GM21825 (cell line): ENCODE results near the gene TMEM259.

Source experiments
- ATAC-seq: cut with Tn5 transposase; IDR thresholded peaks from one replicate; pipeline ENCODE4 v1.9.1; 2021; ENCODE audit warnings: mild to moderate bottlenecking, moderate library complexity; ENCODE audit not compliant: unreplicated experiment

TMEM259 gene

GRCh38 chr19:1055886-1056620 is 35.1 kb upstream of the TMEM259 start:
- no peak for ATAC-seq

GRCh38 chr19:1055028-1055425 is 34.1 kb upstream of the TMEM259 start:
- ATAC-seq, result no peak

- ATAC-seq, result no peak
Observed at GRCh38 chr19:1054102-1055027, 33.4 kb upstream of the TMEM259 start.

- no peak for ATAC-seq
Observed at GRCh38 chr19:1053176-1054101, 32.5 kb upstream of the TMEM259 start.

- ATAC-seq, result no peak
Observed at GRCh38 chr19:1052349-1052975, 31.5 kb upstream of the TMEM259 start.

GRCh38 chr19:1051791-1052190 is 30.9 kb upstream of the TMEM259 start:
- ATAC-seq, result no peak

GRCh38 chr19:1050989-1051788 is 30.3 kb upstream of the TMEM259 start:
- no peak for ATAC-seq

GRCh38 chr19:1049800-1050199 is 28.9 kb upstream of the TMEM259 start:
- no peak for ATAC-seq

GRCh38 chr19:1049106-1049505 is 28.2 kb upstream of the TMEM259 start:
- ATAC-seq, result no peak

- no peak for ATAC-seq
Observed at GRCh38 chr19:1047696-1048147, 26.8 kb upstream of the TMEM259 start.

GRCh38 chr19:1046836-1047695 is 26.1 kb upstream of the TMEM259 start:
- ATAC-seq, result no peak

- no peak for ATAC-seq
Observed at GRCh38 chr19:1046117-1046626, 25.2 kb upstream of the TMEM259 start.

- ATAC-seq, result no peak
Observed at GRCh38 chr19:1045247-1045603, 24.3 kb upstream of the TMEM259 start.

GRCh38 chr19:1042689-1043511 is 22.0 kb upstream of the TMEM259 start:
- no peak for ATAC-seq

- no peak for ATAC-seq
Observed at GRCh38 chr19:1041835-1042685, 21.1 kb upstream of the TMEM259 start.

- ATAC-seq, result no peak
Observed at GRCh38 chr19:1041272-1041834, 20.4 kb upstream of the TMEM259 start.
